HG02610 (cell line): Measurements from ENCODE around the gene RHOBTB1.
"Not testable (repeated sequence)": the region's sequence is repeated elsewhere in the genome, so short reads cannot be mapped to it uniquely, and the experiment has no call there.

ENCODE experiments used
- ATAC-seq: cut with Tn5 transposase; IDR thresholded peaks from one replicate; pipeline ENCODE4 v1.9.1; 2021; ENCODE audit warnings: mild to moderate bottlenecking, moderate library complexity; ENCODE audit not compliant: unreplicated experiment

Gene RHOBTB1

GRCh38 chr10:60869652-60870415 lies 74.2 kb downstream of the RHOBTB1 start:
- ATAC-seq: no peak

- no peak for ATAC-seq
These were observed 75.0 kb downstream of the RHOBTB1 start for GRCh38 chr10:60868946-60869345.

GRCh38 chr10:60865198-60865783 lies 78.7 kb downstream of the RHOBTB1 start:
- ATAC-seq: no peak

GRCh38 chr10:60863796-60864195 lies 80.2 kb downstream of the RHOBTB1 start:
- ATAC-seq: no peak

GRCh38 chr10:60862517-60862916 lies 81.5 kb downstream of the RHOBTB1 start:
- no peak for ATAC-seq

- no peak for ATAC-seq
These were observed 87.6 kb downstream of the RHOBTB1 start for GRCh38 chr10:60856405-60856804.

- no peak for ATAC-seq
These were observed 90.3 kb downstream of the RHOBTB1 start for GRCh38 chr10:60853637-60854036.

- no peak for ATAC-seq
These were observed 90.9 kb downstream of the RHOBTB1 start for GRCh38 chr10:60853107-60853506.

GRCh38 chr10:60849740-60850139 lies 94.2 kb downstream of the RHOBTB1 start:
- ATAC-seq: no peak

- ATAC-seq: no peak
These were observed 94.8 kb downstream of the RHOBTB1 start for GRCh38 chr10:60849217-60849616.

GRCh38 chr10:60848680-60849079 lies 95.3 kb downstream of the RHOBTB1 start:
- ATAC-seq: no peak

- ATAC-seq: no peak
These were observed 95.9 kb downstream of the RHOBTB1 start for GRCh38 chr10:60848126-60848525.

- no peak for ATAC-seq
These were observed 97.8 kb downstream of the RHOBTB1 start for GRCh38 chr10:60846173-60846572.

- no peak for ATAC-seq
These were observed 98.9 kb downstream of the RHOBTB1 start for GRCh38 chr10:60845038-60845437.

GRCh38 chr10:60842694-60843093 lies 101.3 kb downstream of the RHOBTB1 start:
- no peak for ATAC-seq

GRCh38 chr10:60841227-60841626 lies 102.8 kb downstream of the RHOBTB1 start:
- not testable (repeated sequence) for ATAC-seq

- no peak for ATAC-seq
These were observed 108.9 kb downstream of the RHOBTB1 start for GRCh38 chr10:60835049-60835448.

GRCh38 chr10:60834401-60834800 lies 109.6 kb downstream of the RHOBTB1 start:
- no peak for ATAC-seq

GRCh38 chr10:60832136-60832535 lies 111.8 kb downstream of the RHOBTB1 start:
- not testable (repeated sequence) for ATAC-seq

GRCh38 chr10:60828489-60828852 lies 115.5 kb downstream of the RHOBTB1 start:
- ATAC-seq: no peak

GRCh38 chr10:60827791-60828488 lies 116.0 kb downstream of the RHOBTB1 start:
- no peak for ATAC-seq

- ATAC-seq: no peak
These were observed 118.5 kb downstream of the RHOBTB1 start for GRCh38 chr10:60825520-60825919.
